GM12873 (cell line): ENCODE measurements around the gene DMD.

Experiments
- CTCF ChIP-seq: IDR thresholded peaks from 2 replicates; pipeline ENCODE4 v1.5.1; 2012; ENCODE audit warnings: low read depth, mild to moderate bottlenecking, moderate library complexity, low read length, control low read depth; ENCODE audit not compliant: insufficient read depth; ENCODE audit errors: missing control alignments

The DMD gene

GRCh38 chrX:33086886-33087285 lies 124.5 kb downstream of the DMD start:
- no peak for TF ChIP-seq CTCF

DNA sequence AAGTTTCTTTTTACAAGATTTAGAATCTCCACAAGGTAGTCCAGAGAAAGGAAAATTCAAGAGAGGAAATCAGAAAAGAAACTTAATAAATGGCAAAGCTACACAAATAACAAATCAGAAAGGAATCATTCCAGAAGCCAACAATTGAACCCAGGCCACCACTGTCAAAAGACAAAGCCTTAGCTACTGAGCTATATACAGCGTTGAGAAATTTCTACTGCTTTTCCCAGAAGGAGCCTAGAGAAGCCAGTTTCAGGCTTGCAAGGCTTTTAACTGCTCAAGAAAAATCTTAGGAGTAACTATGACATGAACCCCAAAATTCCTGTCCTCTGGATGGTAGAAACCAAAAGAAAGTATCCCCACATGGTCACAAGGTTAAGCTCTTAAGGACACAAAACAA lies 129.0 kb downstream of the DMD start:
- TF ChIP-seq CTCF, result no peak

- TF ChIP-seq CTCF, result no peak
Measured at GRCh38 chrX:33078273-33078672, 133.1 kb downstream of the DMD start.

DNA sequence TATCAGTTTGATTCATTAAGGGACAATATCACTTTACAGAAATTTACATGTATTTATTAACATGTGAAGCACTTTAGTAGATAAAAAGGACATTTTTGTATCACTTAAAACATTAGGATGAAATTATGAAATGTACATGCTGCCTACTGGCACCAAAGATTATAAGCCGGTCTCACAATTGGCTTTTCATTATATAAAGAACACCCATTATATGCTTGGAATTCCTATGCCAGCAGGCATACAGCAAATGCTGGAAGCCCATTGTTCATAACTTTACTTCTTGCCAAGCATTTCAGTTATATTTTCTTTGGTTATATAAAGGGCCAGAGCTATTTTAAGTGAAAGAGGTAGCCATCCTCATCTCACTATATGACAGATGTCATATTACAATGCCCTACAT lies 145.9 kb downstream of the DMD start:
- TF ChIP-seq CTCF, result no peak

DNA sequence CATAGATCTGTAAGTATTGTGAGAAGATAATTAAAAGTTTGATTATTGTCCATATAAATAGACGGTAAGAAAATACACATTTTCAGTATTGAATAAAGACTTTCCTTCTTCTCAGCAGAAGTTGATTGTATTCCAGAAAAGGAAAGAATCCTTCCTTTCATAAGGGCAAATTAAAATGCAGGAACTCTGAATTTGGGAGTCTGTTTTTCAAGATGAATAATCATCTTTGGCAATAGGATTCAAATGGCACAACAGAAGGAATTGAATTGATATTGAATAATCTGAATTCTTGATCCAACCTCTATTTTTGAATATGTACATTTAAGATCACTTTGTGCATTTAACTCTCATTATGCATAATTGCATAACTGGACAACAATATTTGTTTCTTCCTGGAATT lies 149.3 kb downstream of the DMD start:
- TF ChIP-seq CTCF, result no peak

GRCh38 chrX:33053001-33053400 lies 158.3 kb downstream of the DMD start:
- no peak for TF ChIP-seq CTCF

DNA sequence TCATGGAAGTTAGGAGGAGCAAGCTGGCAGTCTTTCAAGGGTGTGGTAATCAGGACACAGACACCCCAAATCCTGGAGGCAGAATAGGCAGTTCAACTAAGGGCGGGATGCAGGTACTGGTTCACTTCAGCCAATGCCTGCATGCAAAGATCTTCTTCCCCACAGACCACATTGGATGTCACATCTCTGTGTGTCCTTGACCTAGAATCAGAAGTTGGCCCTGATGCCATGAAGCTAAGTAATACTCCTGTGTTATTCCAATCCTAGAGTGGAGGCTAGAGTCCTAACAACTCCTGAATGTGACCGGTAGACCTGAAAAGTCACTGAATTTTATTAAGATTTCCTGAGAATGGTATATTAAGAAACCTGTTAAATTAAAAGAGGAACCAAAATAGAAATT lies 165.5 kb downstream of the DMD start:
- no peak for TF ChIP-seq CTCF

DNA sequence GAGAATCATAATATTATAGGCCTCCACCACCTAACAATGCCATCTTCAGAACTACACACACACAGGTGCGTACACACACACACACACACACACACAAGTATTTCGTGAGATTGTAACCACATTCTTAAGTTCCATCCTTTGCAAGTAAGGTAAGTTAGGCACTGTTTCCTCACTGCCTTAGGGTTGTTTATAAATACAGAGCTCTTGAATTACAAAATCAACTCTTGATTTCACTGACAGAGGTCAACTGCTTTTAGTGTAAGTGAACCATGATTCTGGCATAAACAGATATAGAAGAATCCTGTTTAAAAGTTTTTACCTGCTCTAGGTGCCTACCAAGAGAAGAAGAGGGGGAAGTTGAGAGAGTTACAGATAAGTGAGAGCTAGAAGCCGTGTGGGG lies 166.1 kb downstream of the DMD start:
- TF ChIP-seq CTCF, result no peak
